ENCODE results near the gene TAF4.

TAF4 gene

DNA sequence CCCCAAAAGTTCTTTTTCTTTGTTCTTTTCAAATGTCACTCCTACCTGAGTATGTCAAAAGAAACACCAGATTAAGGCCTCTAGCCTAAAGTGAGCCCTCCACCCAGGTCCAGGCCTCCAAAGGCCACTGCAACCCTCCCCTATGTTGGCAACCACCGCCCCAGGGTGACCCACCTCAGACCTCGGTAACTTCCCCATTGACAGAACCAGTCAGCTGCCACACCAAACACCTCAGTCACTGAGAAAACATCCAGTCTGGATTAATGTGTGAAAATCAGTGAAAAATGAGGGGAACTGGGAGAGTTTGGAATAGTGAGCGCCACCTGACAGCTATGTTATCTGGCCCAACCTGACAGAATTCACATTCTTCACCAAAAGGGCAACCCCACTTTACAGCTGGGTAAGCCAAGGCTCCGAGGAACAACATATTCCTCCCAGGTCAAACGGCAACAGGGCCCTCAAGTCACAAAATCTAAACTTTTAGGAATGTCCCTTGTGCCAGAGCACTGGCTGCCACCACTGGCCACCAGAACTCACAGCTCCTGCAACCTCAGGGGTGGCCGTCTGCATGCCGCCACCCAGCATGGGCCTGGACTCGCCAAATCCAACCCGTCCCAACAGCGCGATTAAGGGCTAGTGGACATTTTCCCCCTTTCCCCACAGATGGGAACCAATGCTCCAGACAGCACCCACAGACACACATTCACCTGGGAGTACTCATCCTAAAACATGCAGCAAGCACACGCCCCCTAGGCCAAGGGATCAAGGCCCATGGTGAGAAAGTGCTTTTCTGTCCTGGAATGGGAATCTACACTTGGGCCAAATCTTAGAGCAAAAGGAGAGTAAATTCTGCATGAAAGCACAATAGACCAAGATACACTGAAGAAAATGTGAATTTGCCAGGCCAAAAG lies 4.8 kb downstream of the TAF4 start:
- no peak for TF ChIP-seq EZH2phosphoT487 (IDR thresholded peaks at IDR 0.05; ENCODE audit: low read length)
- TF ChIP-seq EZH2 (optimal IDR thresholded peaks at IDR 0.05; ENCODE audit: low read depth, low read length): no peak
- TF ChIP-seq, protein P1, sequence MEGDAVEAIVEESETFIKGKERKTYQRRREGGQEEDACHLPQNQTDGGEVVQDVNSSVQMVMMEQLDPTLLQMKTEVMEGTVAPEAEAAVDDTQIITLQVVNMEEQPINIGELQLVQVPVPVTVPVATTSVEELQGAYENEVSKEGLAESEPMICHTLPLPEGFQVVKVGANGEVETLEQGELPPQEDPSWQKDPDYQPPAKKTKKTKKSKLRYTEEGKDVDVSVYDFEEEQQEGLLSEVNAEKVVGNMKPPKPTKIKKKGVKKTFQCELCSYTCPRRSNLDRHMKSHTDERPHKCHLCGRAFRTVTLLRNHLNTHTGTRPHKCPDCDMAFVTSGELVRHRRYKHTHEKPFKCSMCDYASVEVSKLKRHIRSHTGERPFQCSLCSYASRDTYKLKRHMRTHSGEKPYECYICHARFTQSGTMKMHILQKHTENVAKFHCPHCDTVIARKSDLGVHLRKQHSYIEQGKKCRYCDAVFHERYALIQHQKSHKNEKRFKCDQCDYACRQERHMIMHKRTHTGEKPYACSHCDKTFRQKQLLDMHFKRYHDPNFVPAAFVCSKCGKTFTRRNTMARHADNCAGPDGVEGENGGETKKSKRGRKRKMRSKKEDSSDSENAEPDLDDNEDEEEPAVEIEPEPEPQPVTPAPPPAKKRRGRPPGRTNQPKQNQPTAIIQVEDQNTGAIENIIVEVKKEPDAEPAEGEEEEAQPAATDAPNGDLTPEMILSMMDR (IDR thresholded peaks at IDR 0.05; ENCODE audit: low read length): no peak
- Histone ChIP-seq H3K9me2 (replicated peaks; ENCODE audit: insufficient read depth, low read length) (no peaks in the 10 kb centered on the region), H3K9ac (ENCODE audit: low read length) (no peak overlapping the region), H3K4me2 (ENCODE audit: low read depth, low read length) (no peak overlapping the region), H3K4me1 (ENCODE audit: low read length) (no peaks in the 10 kb centered on the region), H4K20me1 (ENCODE audit: insufficient read depth, low read length) (peaks cover 4% of the 10 kb centered on the region; the same call in 1 of the 2 replicates), H3K9me3 (replicated peaks; ENCODE audit: insufficient read depth, low read length) (no peaks in the 10 kb centered on the region), H3K79me2 (ENCODE audit: low read length) (peaks cover 73% of the 10 kb centered on the region), H3K27ac (ENCODE audit: low read length) (no peak overlapping the region), H3K27me3 (replicated peaks; ENCODE audit: insufficient read depth, low read length) (no peaks in the 10 kb centered on the region), H3K4me3 (ENCODE audit: low read length) (no peak overlapping the region), H2AFZ (ENCODE audit: low read length) (no peak overlapping the region), H3K36me3 (replicated peaks; ENCODE audit: insufficient read depth, low read length) (no peaks in the 10 kb centered on the region), H3F3A (ENCODE audit: insufficient read depth, low read length) (no peaks in the 10 kb centered on the region)
- DNase-seq: no peak

DNA sequence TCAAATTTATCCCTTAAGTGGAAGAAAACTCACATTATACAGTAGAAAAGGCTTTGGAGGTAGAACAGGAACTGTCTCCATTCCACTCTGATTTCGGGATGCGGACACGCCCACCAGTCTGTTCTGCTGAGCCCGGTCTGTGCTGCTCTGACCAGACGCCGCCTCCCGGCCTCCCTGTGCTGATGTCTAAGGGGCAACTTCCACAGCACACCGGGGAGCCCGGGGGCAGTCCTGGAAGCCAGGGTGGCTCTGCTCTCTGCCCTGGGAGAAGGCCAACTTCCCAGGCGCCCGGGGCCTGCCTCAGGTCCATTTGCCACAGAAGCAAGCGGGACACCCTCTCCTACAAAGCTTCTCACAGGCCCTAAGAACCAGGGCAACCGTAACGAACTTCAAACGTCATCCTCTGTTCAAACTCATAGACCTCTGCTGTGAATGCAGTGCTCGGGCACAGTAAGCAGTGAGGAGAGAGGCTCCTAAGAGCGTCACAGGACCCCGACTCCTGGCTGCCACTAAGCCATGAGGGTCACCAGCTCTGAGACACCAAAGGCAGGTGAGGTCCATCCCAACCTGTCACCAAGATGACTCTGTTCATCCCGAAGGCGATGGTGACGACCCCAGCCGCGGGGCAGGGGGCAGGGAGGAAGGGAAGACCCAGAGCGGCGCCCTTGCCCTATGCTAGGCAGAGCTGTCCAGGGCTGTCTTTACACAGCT lies 5.6 kb downstream of the TAF4 start:
- H3K36me3 ChIP-seq (replicated peaks; ENCODE audit: insufficient read depth, low read length): no peaks in the 10 kb centered on the region
- H3K27ac ChIP-seq (ENCODE audit: low read length): no peak overlapping the region

DNA sequence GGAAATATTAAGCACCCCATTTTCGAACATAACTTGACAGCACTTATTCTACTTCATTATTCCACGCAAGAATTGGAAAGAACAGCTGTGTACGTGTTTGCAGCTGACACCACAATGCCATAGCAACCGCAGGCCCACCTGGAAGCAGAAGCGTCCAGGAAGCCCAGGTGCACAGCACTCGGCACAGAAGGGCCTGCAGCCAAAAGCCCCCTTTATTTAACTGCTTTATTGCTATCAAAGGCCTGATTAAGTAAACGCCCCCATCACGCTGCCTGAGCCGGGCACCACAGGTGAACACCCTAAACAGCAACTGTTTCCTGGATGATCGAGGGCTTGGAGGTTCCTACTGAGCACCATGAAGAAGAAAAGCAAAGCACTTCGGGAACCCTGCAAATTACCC lies 6.3 kb downstream of the TAF4 start:
- Histone ChIP-seq H2AFZ (ENCODE audit: low read length) (no peak overlapping the region), H3K27me3 (replicated peaks; ENCODE audit: insufficient read depth, low read length) (no peaks in the 10 kb centered on the region), H3K4me3 (ENCODE audit: low read length) (no peak overlapping the region), H3K9me3 (replicated peaks; ENCODE audit: insufficient read depth, low read length) (no peaks in the 10 kb centered on the region), H3K79me2 (ENCODE audit: low read length) (peaks cover 88% of the 10 kb centered on the region), H3K4me2 (ENCODE audit: low read depth, low read length) (no peak overlapping the region), H3K36me3 (replicated peaks; ENCODE audit: insufficient read depth, low read length) (no peaks in the 10 kb centered on the region), H3K9me2 (replicated peaks; ENCODE audit: insufficient read depth, low read length) (no peaks in the 10 kb centered on the region), H3F3A (ENCODE audit: insufficient read depth, low read length) (no peaks in the 10 kb centered on the region), H3K27ac (ENCODE audit: low read length) (no peak overlapping the region), H4K20me1 (ENCODE audit: insufficient read depth, low read length) (peaks cover 4% of the 10 kb centered on the region; the same call in 1 of the 2 replicates), H3K4me1 (ENCODE audit: low read length) (no peaks in the 10 kb centered on the region), H3K9ac (ENCODE audit: low read length) (no peak overlapping the region)
- TF ChIP-seq EZH2phosphoT487 (IDR thresholded peaks at IDR 0.05; ENCODE audit: low read length) (no peak), EZH2 (optimal IDR thresholded peaks at IDR 0.05; ENCODE audit: low read depth, low read length) (no peak)
- TF ChIP-seq, protein P1 (IDR thresholded peaks at IDR 0.05; ENCODE audit: low read length): no peak
- DNase-seq: no peak

More for the DNA sequence above, 5.6 kb downstream of the TAF4 start:
- H3K4me1 ChIP-seq (ENCODE audit: low read length): no peaks in the 10 kb centered on the region
- peaks cover 82% of the 10 kb centered on the region for H3K79me2 ChIP-seq (ENCODE audit: low read length)
- H3K4me2 ChIP-seq (ENCODE audit: low read depth, low read length): no peak overlapping the region
- no peak for DNase-seq
- no peak overlapping the region for H3K4me3 ChIP-seq (ENCODE audit: low read length)
- H2AFZ ChIP-seq (ENCODE audit: low read length): no peak overlapping the region
- no peaks in the 10 kb centered on the region for H3F3A ChIP-seq (ENCODE audit: insufficient read depth, low read length)
- no peak for TF ChIP-seq EZH2 (optimal IDR thresholded peaks at IDR 0.05; ENCODE audit: low read depth, low read length)
- no peak for TF ChIP-seq EZH2phosphoT487 (IDR thresholded peaks at IDR 0.05; ENCODE audit: low read length)
- TF ChIP-seq, protein P1 (IDR thresholded peaks at IDR 0.05; ENCODE audit: low read length): no peak
- H3K9ac ChIP-seq (ENCODE audit: low read length): no peak overlapping the region
- no peaks in the 10 kb centered on the region for H3K27me3 ChIP-seq (replicated peaks; ENCODE audit: insufficient read depth, low read length)
- no peaks in the 10 kb centered on the region for H3K9me3 ChIP-seq (replicated peaks; ENCODE audit: insufficient read depth, low read length)
- no peaks in the 10 kb centered on the region for H3K9me2 ChIP-seq (replicated peaks; ENCODE audit: insufficient read depth, low read length)
- H4K20me1 ChIP-seq (ENCODE audit: insufficient read depth, low read length): peaks cover 4% of the 10 kb centered on the region; the same call in 1 of the 2 replicates
